ENCODE measurements around the gene PTRH1. TPM values are rescaled to one million over a fixed set of nuclear protein-coding genes. Genes with fewer than 3 reads are reported as not detected.

Gene PTRH1
- total RNA-seq, 1 experiment from 2014 or later: 16.9 TPM

Other genes starting within 250 kb of the PTRH1 start
- gene STXBP1, start 103.4 kb downstream of the PTRH1 start, total RNA-seq (2021): 37.1 to 45.6 TPM (median 40.3 TPM) in 3 replicates
- 0.07 to 0.22 TPM in 2 of 3 replicates, not detected in the other for gene CFAP157, start 8.7 kb downstream of the PTRH1 start, total RNA-seq (2021)
- not detected in 3 replicates for gene TTC16, start 416 bp upstream of the PTRH1 start, total RNA-seq (2021)
- 14.4 to 19.4 TPM (median 16.6 TPM) in 3 replicates for gene TOR2A, start 19.6 kb upstream of the PTRH1 start, total RNA-seq (2021)
- gene SH2D3C, start 63.0 kb upstream of the PTRH1 start, total RNA-seq (2021): 3.3 to 5.4 TPM (median 3.4 TPM) in 3 replicates
- 106 to 111 TPM (median 107 TPM) in 3 replicates for gene CDK9, start 70.4 kb upstream of the PTRH1 start, total RNA-seq (2021)
- gene FPGS, start 87.2 kb upstream of the PTRH1 start, total RNA-seq (2021): 67.7 to 81.7 TPM (median 69.3 TPM) in 3 replicates
- 3.7 to 4.4 TPM (median 4.2 TPM) in 3 replicates for gene ENG, start 139.0 kb upstream of the PTRH1 start, total RNA-seq (2021)
- 27.5 to 34.9 TPM (median 34.4 TPM) in 3 replicates for gene AK1, start 162.0 kb upstream of the PTRH1 start, total RNA-seq (2021)
- gene ST6GALNAC6, start 183.9 kb upstream of the PTRH1 start, total RNA-seq (2021): 45.1 to 47.5 TPM (median 45.3 TPM) in 3 replicates
- 25.1 to 25.7 TPM (median 25.4 TPM) in 3 replicates for gene ST6GALNAC4, start 201.4 kb upstream of the PTRH1 start, total RNA-seq (2021)
- 15.8 to 20.2 TPM (median 16.8 TPM) in 3 replicates for gene PIP5KL1, start 215.1 kb upstream of the PTRH1 start, total RNA-seq (2021)
- 53.3 to 58.2 TPM (median 56.1 TPM) in 3 replicates for gene DPM2, start 222.2 kb upstream of the PTRH1 start, total RNA-seq (2021)

All from WTC11 (cell line).